Endothelial cell of umbilical vein (primary cell): Measurements from ENCODE around the gene RHAG. TPM values are rescaled to one million over a fixed set of nuclear protein-coding genes. Genes with fewer than 3 reads are reported as not detected.

Source experiments
- BruUV-seq: library from RNA; stranded (reverse); fragments of 400-500 nt; replicated peaks from 2 replicates; lab custom pipeline; 2021; lab: Mats Ljungman, UMichigan
- CTCF ChIA-PET: fragments of 300-600, 350-600 bp; sonication (Branson Sonifier 250); formaldehyde crosslinking; loops from one replicate; lab custom pipeline; 2021; ENCODE audit warnings: antibody characterized with exemption, inconsistent platforms; lab: Charles Lee
- POLR2A ChIA-PET: fragments of 300-600, 350-600 bp; sonication (Branson Sonifier 250); formaldehyde crosslinking; loops from one replicate; lab custom pipeline; 2021; ENCODE audit warnings: antibody characterized with exemption, inconsistent platforms; lab: Charles Lee
- DNase-seq: peaks from one replicate; pipeline ENCODE4 v3.0.0-alpha.2; 2011; ENCODE audit warnings: low read depth, low spot score
- FAIRE-seq: peaks from 2 replicates; lab custom pipeline; 2011; peaks lifted over from hg19 to GRCh38; lab: Jason Lieb, UNC
- H2AFZ ChIP-seq: 2 replicates; pipeline ENCODE4 v1.6.0; 2012; ENCODE audit warnings: low read depth, low read length, control low read depth, inconsistent platforms
- H3K27ac ChIP-seq: 2 replicates; pipeline ENCODE4 v1.5.1; 2011; ENCODE audit warnings: low read depth, mild to moderate bottlenecking, control low read depth, low read length, moderate library complexity; ENCODE audit not compliant: insufficient read depth
- H3K27me3 ChIP-seq, 2 experiments: 2 replicates each; pipeline versions ENCODE4 v1.6.0 to v1.6.1; 2011; ENCODE audit warnings: low read length in 2 of 2, mixed read lengths in 1 of 2; ENCODE audit not compliant: control insufficient read depth in 2 of 2, insufficient read depth in 2 of 2
- H3K36me3 ChIP-seq, 2 experiments: 2 replicates in 1 of 2; 3 replicates in 1 of 2; pipeline ENCODE4 v1.5.1; 2011; ENCODE audit warnings: low read length in 2 of 2, mild to moderate bottlenecking in 1 of 2, moderate library complexity in 1 of 2; ENCODE audit not compliant: control insufficient read depth in 2 of 2, insufficient read depth in 2 of 2; ENCODE audit errors: extremely low read depth in 1 of 2
- H3K4me1 ChIP-seq: 3 replicates; pipeline ENCODE4 v1.5.1; 2011; ENCODE audit warnings: mild to moderate bottlenecking, low read length; ENCODE audit not compliant: control insufficient read depth, insufficient read depth; ENCODE audit errors: extremely low read depth
- H3K4me2 ChIP-seq: 2 replicates; pipeline ENCODE4 v1.6.1; 2011; ENCODE audit warnings: low read length, control low read depth, mixed read lengths; ENCODE audit not compliant: insufficient read depth
- H3K4me3 ChIP-seq, 3 experiments: fragments of 200-600 bp in 1 of 3; sonication (generic), shearing (Covaris generic) in 1 of 3; replicated peaks in 1 of 3; 2 replicates each; pipeline ENCODE4 v1.5.1; 2011 to 2016; ENCODE audit warnings: control low read depth in 3 of 3, low read length in 3 of 3, mild to moderate bottlenecking in 2 of 3, inconsistent platforms in 1 of 3, low read depth in 1 of 3, moderate library complexity in 1 of 3; ENCODE audit not compliant: insufficient read depth in 1 of 3
- H3K79me2 ChIP-seq: 2 replicates; pipeline ENCODE4 v1.6.0; 2012; ENCODE audit warnings: low read length, inconsistent platforms; ENCODE audit not compliant: control insufficient read depth, insufficient read depth
- H3K9ac ChIP-seq: replicated peaks from 2 replicates; pipeline ENCODE3; 2011; ENCODE audit warnings: low read length, control low read depth; ENCODE audit not compliant: insufficient read depth; ENCODE audit errors: extremely low read depth
- H3K9me1 ChIP-seq: replicated peaks from 3 replicates; pipeline ENCODE4 v1.6.0; 2011; ENCODE audit warnings: mild to moderate bottlenecking, low read length; ENCODE audit not compliant: control insufficient read depth, insufficient read depth; ENCODE audit errors: extremely low read depth
- H3K9me3 ChIP-seq: replicated peaks from 2 replicates; pipeline ENCODE4 v1.5.1; 2012; ENCODE audit warnings: low read length, inconsistent platforms; ENCODE audit not compliant: control insufficient read depth, insufficient read depth
- H4K20me1 ChIP-seq: replicated peaks from 2 replicates; pipeline ENCODE3; 2011; ENCODE audit warnings: mild to moderate bottlenecking, low read length; ENCODE audit not compliant: control insufficient read depth, insufficient read depth; ENCODE audit errors: extremely low read depth
- EZH2 ChIP-seq: IDR thresholded peaks from 2 replicates; pipeline ENCODE4 v1.6.1; 2012; ENCODE audit warnings: borderline replicate concordance, low read depth, mild to moderate bottlenecking, moderate library complexity, low read length, inconsistent platforms; ENCODE audit not compliant: severe bottlenecking
- FOS ChIP-seq: IDR thresholded peaks from 2 replicates; pipeline ENCODE4 v1.6.1; 2011; ENCODE audit warnings: mild to moderate bottlenecking, low read length, moderate library complexity, borderline replicate concordance; ENCODE audit not compliant: insufficient read depth
- GATA2 ChIP-seq: IDR thresholded peaks from 2 replicates; pipeline ENCODE4 v1.7.0; 2011; ENCODE audit warnings: low read depth, mild to moderate bottlenecking, moderate library complexity, mixed read lengths, low read length; ENCODE audit not compliant: insufficient read length, insufficient read depth
- JUN ChIP-seq: IDR thresholded peaks from 2 replicates; pipeline ENCODE4 v1.6.1; 2011; ENCODE audit warnings: borderline replicate concordance, low read depth; ENCODE audit not compliant: insufficient read length, insufficient read depth
- MYC ChIP-seq: IDR thresholded peaks from one replicate; pipeline ENCODE4 v1.6.1; 2011; ENCODE audit warnings: mild to moderate bottlenecking, low read depth, low read length
- POLR2A ChIP-seq: IDR thresholded peaks from 2 replicates; pipeline ENCODE4 v1.6.1; 2012; ENCODE audit warnings: low read depth, mild to moderate bottlenecking, control low read depth, low read length
- POLR2AphosphoS5 ChIP-seq: IDR thresholded peaks from 2 replicates; pipeline ENCODE4 v1.6.1; 2012; ENCODE audit warnings: low read depth, mild to moderate bottlenecking, control low read depth, low read length, moderate library complexity; ENCODE audit not compliant: insufficient read depth
- dilution Hi-C: fragments of 300-500 bp; cut with MboI; formaldehyde crosslinking; loops from one replicate; pipeline ENCODE4 v1.15.0; 2019; ENCODE audit warnings: low sequenced_read_pairs; ENCODE audit not compliant: extremely low pct_ligation_motif_present
- intact Hi-C: fragments of 100-400 bp; cut with micrococcal nuclease; formaldehyde crosslinking; loops from one replicate; pipeline ENCODE4 v1.10.0; 2022
- polyA plus RNA-seq, 4 experiments: library from polyadenylated mRNA; depleted of rRNA in 3 of 4; stranded (reverse) in 3 of 4; unstranded in 1 of 4; fragments of >200 nt; gene quantifications; 2 replicates each; pipeline versions ENCODE4 v1.2.1 to v1.2.3, GENCODE V29; 2011 to 2012; ENCODE audit warnings: missing spikeins in 1 of 4
- total RNA-seq: library from RNA; stranded (reverse); gene quantifications from 2 replicates; pipeline ENCODE4 v1.2.3, GENCODE V29; 2021
- TF ChIP-seq, protein P1 (sequence below), 2 donors: IDR thresholded peaks; 1 replicate in 1 of 2; 2 replicates in 1 of 2; pipeline ENCODE4 v1.5.1; 2011; ENCODE audit warnings: low read length in 2 of 2, mild to moderate bottlenecking in 2 of 2, moderate library complexity in 2 of 2, control low read depth in 1 of 2, inconsistent platforms in 1 of 2, low read depth in 1 of 2; ENCODE audit not compliant: insufficient read depth in 1 of 2; ENCODE audit errors: extremely low read depth in 1 of 2
- TF ChIP-seq, protein P2 (sequence below): IDR thresholded peaks from 2 replicates; pipeline ENCODE4 v1.6.1; 2011; ENCODE audit not compliant: insufficient read depth, insufficient read length

Gene RHAG
- total and polyA plus RNA-seq, 2 donors (not counting 3 experiments of a cell fraction or from before 2014, with no cell fraction given) = not detected

DNA sequence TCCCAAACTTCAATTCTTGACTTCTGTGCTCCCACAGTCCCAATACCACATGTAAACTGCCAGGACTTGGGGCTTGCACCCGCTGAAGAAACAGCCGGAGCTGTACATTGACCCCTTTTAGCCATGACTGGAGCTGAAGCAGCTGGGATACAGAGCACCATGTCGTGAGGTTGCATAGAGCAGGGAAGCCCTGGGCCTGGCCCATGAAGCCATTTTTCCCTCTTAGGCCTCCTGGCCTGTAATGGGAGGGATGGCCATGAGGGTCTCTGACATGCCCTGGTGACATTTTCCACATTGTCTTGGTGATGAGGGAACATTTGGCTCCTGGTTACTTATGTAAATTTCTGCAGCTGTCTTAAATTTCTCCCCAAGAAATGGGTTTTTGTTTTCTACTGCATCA, 9.8 kb downstream of the RHAG start:
- Histone ChIP-seq H3K79me2 (no peaks in the 10 kb centered on the region), H3K9me1 (no peaks in the 10 kb centered on the region), H3K4me3 (no peak overlapping the region), H3K4me1 (no peaks in the 10 kb centered on the region), H3K4me2 (no peak overlapping the region), H3K27ac (no peak overlapping the region), H3K27me3 (no peaks in the 10 kb centered on the region), H3K9ac (no peak overlapping the region), H4K20me1 (no peaks in the 10 kb centered on the region), H3K9me3 (no peaks in the 10 kb centered on the region), H3K36me3 (no peaks in the 10 kb centered on the region), H2AFZ (no peak overlapping the region)
- FAIRE-seq = no peak
- dilution Hi-C loops (no loop called here), intact Hi-C loops (no loop called here)
- CTCF ChIA-PET = interaction anchor here (6.3 kb wide), 1 partner anchor 223 kb away, joined by 82 read pairs; no protein-coding TSS in a partner anchor
- no TSS peak for BruUV-seq
- POLR2A ChIA-PET = no interaction called here
- no peak for TF ChIP-seq EZH2
- TF ChIP-seq, protein P1, sequence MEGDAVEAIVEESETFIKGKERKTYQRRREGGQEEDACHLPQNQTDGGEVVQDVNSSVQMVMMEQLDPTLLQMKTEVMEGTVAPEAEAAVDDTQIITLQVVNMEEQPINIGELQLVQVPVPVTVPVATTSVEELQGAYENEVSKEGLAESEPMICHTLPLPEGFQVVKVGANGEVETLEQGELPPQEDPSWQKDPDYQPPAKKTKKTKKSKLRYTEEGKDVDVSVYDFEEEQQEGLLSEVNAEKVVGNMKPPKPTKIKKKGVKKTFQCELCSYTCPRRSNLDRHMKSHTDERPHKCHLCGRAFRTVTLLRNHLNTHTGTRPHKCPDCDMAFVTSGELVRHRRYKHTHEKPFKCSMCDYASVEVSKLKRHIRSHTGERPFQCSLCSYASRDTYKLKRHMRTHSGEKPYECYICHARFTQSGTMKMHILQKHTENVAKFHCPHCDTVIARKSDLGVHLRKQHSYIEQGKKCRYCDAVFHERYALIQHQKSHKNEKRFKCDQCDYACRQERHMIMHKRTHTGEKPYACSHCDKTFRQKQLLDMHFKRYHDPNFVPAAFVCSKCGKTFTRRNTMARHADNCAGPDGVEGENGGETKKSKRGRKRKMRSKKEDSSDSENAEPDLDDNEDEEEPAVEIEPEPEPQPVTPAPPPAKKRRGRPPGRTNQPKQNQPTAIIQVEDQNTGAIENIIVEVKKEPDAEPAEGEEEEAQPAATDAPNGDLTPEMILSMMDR (IDR thresholded peaks at IDR 0.05; ENCODE audit: extremely low read depth in 1 of 2, insufficient read depth in 1 of 2, low read depth in 1 of 2, low read length in 2 of 2) = no peak
- no peak for TF ChIP-seq FOS
- no peak for TF ChIP-seq POLR2AphosphoS5
- no peak for TF ChIP-seq POLR2A
- TF ChIP-seq JUN = no peak
- TF ChIP-seq MYC = no peak
- TF ChIP-seq GATA2 = no peak
- TF ChIP-seq, protein P2, sequence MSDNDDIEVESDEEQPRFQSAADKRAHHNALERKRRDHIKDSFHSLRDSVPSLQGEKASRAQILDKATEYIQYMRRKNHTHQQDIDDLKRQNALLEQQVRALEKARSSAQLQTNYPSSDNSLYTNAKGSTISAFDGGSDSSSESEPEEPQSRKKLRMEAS = no peak
- DNase-seq = no peak
